Activated CD4-positive, alpha-beta T cell treated with anti-CD3 and anti-CD28 coated beads for 24 hours (primary cell): ENCODE data around the gene NUB1.

Source experiments
- DNase-seq, 2 donors: peaks; one replicate each; pipeline ENCODE4 v3.0.0-alpha.2; 2020; ENCODE audit warnings: low read depth in 2 of 2

Gene NUB1

GRCh38 chr7:151404216-151405011 is 62.8 kb downstream of the NUB1 start:
- DNase-seq: no peak

- DNase-seq: no peak
Observed at GRCh38 chr7:151405056-151405455, 63.4 kb downstream of the NUB1 start.

- no peak for DNase-seq
Observed at GRCh38 chr7:151405588-151405987, 64.0 kb downstream of the NUB1 start.

- no peak for DNase-seq
Observed at GRCh38 chr7:151406051-151406875, 64.7 kb downstream of the NUB1 start.

GRCh38 chr7:151406886-151407583 is 65.4 kb downstream of the NUB1 start:
- no peak for DNase-seq

GRCh38 chr7:151408498-151408838 is 66.9 kb downstream of the NUB1 start:
- no peak for DNase-seq

- DNase-seq: no peak
Observed at GRCh38 chr7:151408839-151409666, 67.4 kb downstream of the NUB1 start.

- DNase-seq: no peak
Observed at GRCh38 chr7:151409667-151410404, 68.2 kb downstream of the NUB1 start, which contains the start of gene WDR86. WDR86 (minus strand) TSS chr7:151410038; CDS start chr7:151409589, 449 bp downstream.

- DNase-seq: no peak
Observed at GRCh38 chr7:151410405-151411390, 69.1 kb downstream of the NUB1 start.

GRCh38 chr7:151411551-151411950 is 69.9 kb downstream of the NUB1 start:
- no peak for DNase-seq

GRCh38 chr7:151412318-151412717 is 70.7 kb downstream of the NUB1 start:
- DNase-seq: no peak

GRCh38 chr7:151413241-151413640 is 71.6 kb downstream of the NUB1 start:
- no peak for DNase-seq

- no peak for DNase-seq
Observed at GRCh38 chr7:151415375-151416105, 73.9 kb downstream of the NUB1 start.

- no peak for DNase-seq
Observed at GRCh38 chr7:151416112-151416940, 74.7 kb downstream of the NUB1 start.

- DNase-seq: no peak
Observed at GRCh38 chr7:151416941-151417315, 75.3 kb downstream of the NUB1 start.

- DNase-seq: no peak
Observed at GRCh38 chr7:151420144-151420543, 78.5 kb downstream of the NUB1 start.

- DNase-seq: no peak
Observed at GRCh38 chr7:151422212-151422611, 80.6 kb downstream of the NUB1 start.

- no peak for DNase-seq
Observed at GRCh38 chr7:151423226-151423625, 81.6 kb downstream of the NUB1 start.
